Middle frontal gyrus (tissue), 1 donor: ENCODE data around the gene GJA8.
"Not testable (repeated sequence)": the region's sequence is repeated elsewhere in the genome, so short reads cannot be mapped to it uniquely, and the experiment has no call there.

Source experiments
- DNase-seq: peaks from one replicate; pipeline ENCODE4 v3.0.0-alpha.2; 2015; ENCODE audit warnings: low spot score; ENCODE audit errors: extremely low spot score

The GJA8 gene

GRCh38 chr1:147902253-147902845, at the start of gene GJA8:
GJA8 (plus strand) TSS chr1:147902795; CDS start chr1:147907956, 5,161 bp downstream.
- DNase-seq: no peak

GRCh38 chr1:147853391-147853790, 49.2 kb upstream of the GJA8 start:
- no peak for DNase-seq

GRCh38 chr1:147854989-147855388, 47.6 kb upstream of the GJA8 start:
- not testable (repeated sequence) for DNase-seq

- not testable (repeated sequence) for DNase-seq
Observed at GRCh38 chr1:147855996-147856395, 46.6 kb upstream of the GJA8 start.

- not testable (repeated sequence) for DNase-seq
Observed at GRCh38 chr1:147867204-147867603, 35.4 kb upstream of the GJA8 start.

- DNase-seq: no peak
Observed at GRCh38 chr1:147878022-147878421, 24.6 kb upstream of the GJA8 start.

GRCh38 chr1:147879911-147880310, 22.7 kb upstream of the GJA8 start:
- DNase-seq: no peak

GRCh38 chr1:147882535-147882934, 20.1 kb upstream of the GJA8 start:
- DNase-seq: no peak

- no peak for DNase-seq
Observed at GRCh38 chr1:147890177-147890790, 12.3 kb upstream of the GJA8 start.

- DNase-seq: no peak
Observed at GRCh38 chr1:147891088-147891487, 11.5 kb upstream of the GJA8 start.

GRCh38 chr1:147892216-147892615, 10.4 kb upstream of the GJA8 start:
- no peak for DNase-seq

GRCh38 chr1:147892731-147893214, 9.8 kb upstream of the GJA8 start:
- DNase-seq: peak; percentile 19

GRCh38 chr1:147895123-147895522, 7.5 kb upstream of the GJA8 start:
- DNase-seq: no peak

- no peak for DNase-seq
Observed at GRCh38 chr1:147897029-147897752, 5.4 kb upstream of the GJA8 start.

GRCh38 chr1:147897789-147898188, 4.8 kb upstream of the GJA8 start:
- DNase-seq: no peak

GRCh38 chr1:147904726-147905125, 2.1 kb downstream of the GJA8 start:
- DNase-seq: no peak

- no peak for DNase-seq
Observed at GRCh38 chr1:147907786-147908509, 5.4 kb downstream of the GJA8 start.

- no peak for DNase-seq
Observed at GRCh38 chr1:147912553-147912952, 10.0 kb downstream of the GJA8 start.

GRCh38 chr1:147913362-147913942, 10.9 kb downstream of the GJA8 start:
- no peak for DNase-seq

GRCh38 chr1:147919896-147920295, 17.3 kb downstream of the GJA8 start:
- no peak for DNase-seq

GRCh38 chr1:147924813-147925212, 22.2 kb downstream of the GJA8 start:
- no peak for DNase-seq
